Stimulated activated CD8-positive, alpha-beta memory T cell treated with anti-CD3 and anti-CD28 coated beads, Interleukin-15, amount 100 ng/mL, for 4 hours (primary cell): ENCODE measurements around the gene DHDDS.
"Not testable (repeated sequence)": the region's sequence is repeated elsewhere in the genome, so short reads cannot be mapped to it uniquely, and the experiment has no call there.

Source experiments
- DNase-seq, 2 donors: peaks; one replicate each; pipeline ENCODE4 v3.0.0-alpha.2; 2020; ENCODE audit warnings: low read depth in 2 of 2

The DHDDS gene

DNA sequence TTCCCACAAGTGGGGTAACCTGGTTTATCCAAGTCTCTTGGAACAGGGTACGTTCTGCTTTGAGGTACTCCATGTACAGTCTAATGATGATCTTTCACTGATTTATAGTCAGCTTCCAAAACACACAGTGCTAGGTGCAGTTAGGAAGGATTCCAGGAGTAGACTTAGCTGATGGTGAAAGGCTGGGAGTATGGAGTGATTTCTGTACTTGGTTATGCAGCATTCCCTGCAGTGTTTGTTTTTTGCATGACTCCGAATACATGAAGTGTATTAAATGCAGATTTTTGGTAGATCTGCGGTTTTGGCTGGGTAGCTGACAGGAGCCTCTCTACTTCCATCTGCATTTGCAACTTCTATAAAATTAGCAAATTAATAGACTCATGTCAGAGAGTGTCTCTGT lies 43.9 kb downstream of the DHDDS start:
- no peak for DNase-seq

DNA sequence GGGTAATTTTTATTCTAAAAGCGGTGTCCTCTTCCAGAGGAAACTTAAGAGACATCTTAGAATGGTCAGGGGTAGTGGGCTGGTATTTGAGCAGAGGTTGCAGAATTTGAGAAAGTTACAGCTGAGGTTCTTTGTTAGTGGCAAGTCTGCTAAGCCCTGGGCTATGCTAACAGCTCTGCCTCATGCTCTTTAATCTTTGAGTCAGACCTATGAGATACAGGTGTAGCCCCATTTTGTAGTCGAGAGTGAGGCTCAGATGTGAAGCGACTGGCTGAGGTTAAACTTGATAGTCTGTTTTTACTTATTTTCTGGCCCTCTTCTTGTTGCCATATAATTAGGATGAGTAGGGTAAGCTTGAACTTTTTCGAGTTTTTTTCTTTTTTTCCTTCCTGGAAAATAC lies 44.8 kb downstream of the DHDDS start:
- DNase-seq = no peak

DNA sequence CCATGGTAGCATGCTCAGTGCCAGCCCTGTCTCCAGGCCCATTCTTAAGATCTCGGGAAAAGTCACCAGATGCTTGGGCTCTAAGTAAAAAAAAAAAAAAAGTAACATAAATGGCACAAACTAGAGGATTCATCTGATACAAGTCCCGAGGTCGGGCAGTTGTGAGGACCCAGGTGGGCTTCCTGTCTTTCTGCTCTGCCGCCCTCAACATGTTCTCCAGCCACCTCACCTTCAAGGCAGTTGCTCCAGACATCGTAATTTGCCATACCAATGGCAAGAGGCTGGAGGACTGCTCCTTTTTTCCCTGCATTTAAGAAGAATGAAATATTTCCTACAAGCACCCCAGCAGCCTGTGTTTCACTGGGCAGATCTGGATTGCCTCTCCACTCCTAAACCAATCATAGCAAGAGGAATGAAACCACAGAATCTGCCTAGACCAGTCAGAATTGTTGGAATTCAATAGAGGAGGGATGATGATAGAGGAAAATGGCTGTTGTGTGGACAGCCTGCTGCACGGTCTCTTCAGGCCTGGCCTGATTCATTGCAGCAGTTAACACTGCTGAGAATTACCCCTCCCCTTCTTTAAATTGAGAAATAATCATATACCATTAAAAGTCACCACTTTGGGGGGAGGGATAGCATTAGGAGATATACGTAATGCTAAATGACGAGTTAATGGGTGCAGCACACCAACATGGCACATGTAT lies 45.5 kb downstream of the DHDDS start:
- no peak for DNase-seq

DNA sequence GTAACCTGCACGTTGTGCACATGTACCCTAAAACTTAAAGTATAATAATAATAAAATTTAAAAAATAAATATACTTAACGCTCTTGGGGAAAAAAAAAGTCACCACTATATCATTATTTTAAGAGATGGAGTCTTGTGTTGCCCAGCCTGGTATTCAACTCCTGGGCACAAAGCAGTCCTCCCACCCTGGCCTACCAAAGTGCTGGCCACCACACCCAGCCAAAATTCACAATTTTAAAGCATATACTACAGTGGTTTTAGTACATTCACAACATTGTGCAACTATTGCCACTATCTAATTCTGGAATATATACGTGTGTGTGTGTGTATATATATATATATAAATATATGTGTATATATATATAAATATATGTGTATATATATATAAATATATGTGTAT lies 46.0 kb downstream of the DHDDS start:
- DNase-seq = no peak

DNA sequence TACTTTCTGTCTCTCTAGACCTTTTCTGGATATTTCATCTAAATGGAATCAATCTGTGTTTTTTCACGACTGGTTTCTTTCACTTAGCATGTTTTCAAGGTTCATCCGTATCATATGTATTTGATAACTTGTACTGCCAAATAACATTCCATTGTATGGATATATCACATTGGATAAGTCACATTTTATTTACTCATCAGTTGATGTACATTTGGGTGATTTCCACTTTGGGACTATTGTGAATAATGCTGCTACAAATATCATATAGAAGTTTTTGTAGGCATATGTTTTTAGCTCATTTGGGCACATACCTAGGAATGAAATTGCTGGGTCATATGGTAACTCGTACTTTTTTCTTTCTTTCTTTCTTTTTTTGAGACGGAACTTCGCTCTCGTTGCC lies 46.9 kb downstream of the DHDDS start:
- DNase-seq = no peak

DNA sequence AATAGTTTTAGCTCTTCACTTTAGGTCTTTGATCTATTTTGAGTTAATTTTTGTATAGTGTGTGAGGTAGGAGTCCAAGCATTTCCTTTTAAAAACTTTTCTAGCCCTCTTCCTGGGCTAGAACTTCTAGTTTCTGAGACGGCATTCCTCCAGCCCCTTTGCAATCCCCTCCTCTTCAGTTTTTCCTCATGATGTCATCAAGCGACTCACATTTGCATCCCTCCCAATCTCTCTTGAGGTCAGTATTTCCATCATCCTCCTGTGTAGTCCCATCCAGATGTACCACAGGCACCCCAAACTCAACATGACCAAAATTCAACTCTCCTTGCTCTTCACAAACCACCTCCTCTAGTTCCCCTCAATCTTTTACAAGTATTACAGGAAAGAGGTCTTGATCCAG lies 50.8 kb downstream of the DHDDS start:
- no peak for DNase-seq

DNA sequence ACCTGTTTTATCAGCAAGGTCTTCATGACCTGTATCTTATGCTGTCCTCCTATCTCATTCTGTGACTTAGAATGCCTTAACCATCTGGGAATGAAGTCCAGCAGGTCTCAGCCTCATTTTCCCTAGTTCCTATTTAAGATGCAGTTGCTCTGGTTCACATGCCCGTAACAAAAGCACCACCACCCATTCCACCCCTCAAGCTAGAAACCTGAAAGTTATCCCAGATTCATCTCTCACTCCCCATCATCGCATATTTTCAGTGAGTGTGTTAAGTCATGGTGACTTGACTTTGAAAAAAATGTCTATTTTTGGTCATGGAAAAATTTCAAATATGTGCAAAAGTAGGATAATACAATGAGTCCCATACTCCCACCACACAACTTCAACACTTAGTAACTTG lies 51.9 kb downstream of the DHDDS start:
- no peak for DNase-seq

DNA sequence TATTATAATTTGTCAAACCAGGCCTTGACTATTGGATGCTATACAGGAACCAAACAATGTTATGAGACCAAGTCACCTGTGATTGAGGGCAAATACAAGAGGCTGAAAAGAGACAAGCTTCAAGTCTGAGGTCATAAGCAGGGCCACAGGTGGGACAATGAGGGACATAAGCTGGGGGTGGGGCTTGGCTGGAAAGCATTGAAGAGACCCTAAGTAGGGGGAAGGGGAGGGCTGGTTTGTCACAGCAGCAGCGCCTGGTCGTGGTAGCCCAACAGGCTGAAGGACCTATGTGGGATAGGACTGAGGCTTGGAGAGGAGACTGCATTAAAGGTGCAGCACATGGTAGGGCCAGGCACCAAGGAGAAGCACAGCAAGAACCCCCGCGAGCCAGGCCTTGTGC lies 58.0 kb downstream of the DHDDS start:
- no peak for DNase-seq

DNA sequence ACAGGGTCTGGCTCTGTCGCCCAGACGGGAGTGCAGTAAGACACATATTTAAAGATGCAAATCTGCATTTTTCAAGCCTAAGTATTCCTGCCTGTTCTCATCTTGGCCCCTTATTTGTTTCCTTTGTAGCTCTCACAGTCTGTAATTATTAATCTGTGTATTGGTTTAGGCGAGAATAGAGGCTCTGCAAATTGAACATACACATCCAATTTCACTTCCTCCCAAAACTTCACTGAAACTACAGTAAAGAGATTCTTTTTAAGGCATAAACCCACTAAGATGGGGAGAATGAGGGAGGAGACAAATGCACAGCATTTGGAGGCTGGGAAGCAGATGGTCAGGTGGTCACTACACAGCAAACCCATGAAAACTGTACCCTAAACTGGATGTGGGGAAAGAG lies 61.1 kb downstream of the DHDDS start:
- no peak for DNase-seq

DNA sequence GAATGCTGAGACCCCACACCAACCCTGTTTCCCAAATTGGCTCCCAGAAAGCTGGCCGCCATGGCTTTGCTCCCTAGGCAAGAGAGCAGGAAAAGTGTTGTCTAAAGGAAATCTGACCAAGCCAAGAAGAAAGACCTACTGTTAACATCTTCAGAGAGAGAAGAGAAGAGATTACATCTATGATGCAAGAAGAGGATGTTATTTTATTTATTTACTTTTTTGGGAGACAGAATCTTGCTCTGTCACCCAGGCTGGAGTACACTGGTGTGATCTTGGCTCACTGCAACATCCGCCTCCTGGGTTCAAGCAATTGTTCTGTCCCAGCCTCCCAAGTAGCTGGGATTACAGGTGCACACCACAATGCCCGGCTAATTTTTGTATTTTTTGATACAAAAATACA lies 61.8 kb downstream of the DHDDS start:
- DNase-seq = no peak

DNA sequence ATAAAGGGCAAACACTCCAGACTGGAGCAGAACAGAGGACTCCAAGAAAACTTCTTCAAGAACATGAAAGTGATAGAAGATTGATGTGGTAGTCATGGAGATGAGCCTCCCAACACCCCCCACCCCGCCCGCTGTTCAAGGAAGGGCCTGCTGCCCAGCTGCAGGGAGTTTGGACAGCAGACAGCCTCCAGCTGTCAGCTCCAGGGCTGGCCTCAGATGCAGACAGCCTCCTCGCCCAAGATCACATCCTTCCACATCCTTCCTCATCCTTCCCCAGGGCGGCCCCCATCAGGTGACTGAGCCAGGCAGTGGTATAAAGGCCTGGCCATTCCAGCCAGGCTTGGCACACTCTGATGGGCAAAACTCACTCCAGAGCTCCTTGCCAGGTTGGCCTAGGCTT lies 64.7 kb downstream of the DHDDS start:
- no peak for DNase-seq

DNA sequence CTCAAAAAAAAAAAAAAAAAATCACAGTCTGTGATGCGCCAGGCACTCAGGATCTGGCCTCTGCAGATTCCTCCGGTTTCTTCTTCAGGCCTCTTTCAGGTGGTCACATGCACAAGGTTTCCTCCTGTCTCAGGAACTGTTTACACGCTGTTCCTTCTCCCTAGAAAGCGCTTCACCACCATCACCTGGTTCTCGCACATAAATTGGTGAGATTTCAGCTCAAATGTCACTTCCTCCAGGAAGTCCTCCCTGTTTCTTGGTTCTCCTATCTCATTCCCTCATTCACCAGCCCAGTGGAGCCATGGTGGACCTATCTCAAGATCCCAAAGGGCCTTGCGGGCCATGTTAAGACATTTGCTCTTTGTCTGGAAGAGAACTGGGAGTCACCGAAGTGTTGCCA lies 66.8 kb downstream of the DHDDS start:
- DNase-seq = no peak

DNA sequence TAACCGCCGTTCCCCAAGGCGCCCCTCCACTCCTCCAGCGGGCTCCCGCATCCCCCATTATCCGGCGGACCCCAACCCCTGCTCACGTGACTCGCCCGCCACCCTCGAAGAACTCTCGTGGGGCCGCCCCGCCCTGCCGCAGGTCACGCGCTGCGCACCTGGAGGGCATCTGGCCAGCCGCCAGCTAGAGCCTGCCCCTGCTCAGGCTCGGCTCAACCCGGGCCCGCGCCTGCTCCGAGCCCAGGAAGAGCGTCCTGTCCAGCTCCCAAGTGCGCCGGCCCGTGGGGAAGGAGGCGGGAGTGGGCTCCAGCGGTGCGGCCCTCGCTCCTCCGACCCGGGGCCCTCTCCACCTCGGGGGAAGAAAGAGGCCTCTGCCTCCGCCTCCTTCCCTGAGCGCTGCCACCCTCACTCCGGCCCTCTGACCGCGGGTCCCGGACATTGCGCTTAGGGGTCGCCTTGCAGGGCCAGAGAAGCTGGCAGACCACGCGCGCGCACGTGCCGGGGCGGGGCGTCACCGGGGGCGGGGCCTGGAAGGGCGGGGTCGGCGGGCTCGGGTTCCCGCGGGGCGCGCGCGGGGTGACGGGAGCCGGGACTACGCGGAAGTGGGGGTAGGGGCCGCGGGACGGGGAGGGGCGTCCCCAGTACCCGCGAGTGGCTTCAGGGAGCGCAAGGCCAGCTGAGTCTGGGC lies 68.5 kb downstream of the DHDDS start:
- DNase-seq = peak; percentile 81 to 86

DNA sequence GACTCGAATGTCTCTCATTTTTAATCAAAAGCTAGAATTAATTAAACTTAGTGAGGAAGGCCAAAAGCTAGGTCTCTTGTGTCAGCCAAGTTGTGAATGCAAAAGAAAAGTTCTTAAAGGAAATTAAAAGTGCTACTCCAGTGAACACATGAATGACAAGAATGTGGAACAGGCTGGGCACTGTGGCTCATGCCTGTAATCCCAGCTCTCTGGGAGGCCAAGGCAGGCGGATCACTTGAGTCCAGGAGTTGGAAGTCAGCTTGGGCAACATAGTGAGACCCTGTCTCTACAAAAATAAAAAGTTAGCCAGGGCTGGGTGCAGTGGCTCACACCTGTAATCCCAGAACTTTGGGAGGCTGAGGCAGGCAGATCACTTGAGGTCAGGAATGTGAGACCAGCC lies 78.6 kb downstream of the DHDDS start:
- DNase-seq = not testable (repeated sequence)

DNA sequence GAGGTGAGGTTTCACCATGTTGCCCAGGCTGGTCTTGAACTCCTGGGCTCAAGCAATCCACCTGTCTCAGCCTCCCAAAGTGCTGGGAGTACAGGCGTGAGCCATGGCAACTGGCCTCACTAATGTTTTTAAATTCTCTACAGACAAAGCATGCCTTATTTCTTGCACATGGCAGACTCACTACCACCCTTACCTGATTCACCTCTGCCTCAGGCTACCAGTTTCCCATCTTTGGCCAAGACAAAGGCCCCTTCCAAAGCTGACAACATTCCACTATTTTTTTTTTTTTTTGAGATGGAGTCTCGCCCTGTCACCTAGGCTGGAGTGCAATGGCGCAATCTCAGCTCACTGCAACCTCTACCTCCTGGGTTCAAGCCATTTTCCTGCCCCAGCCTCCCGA lies 83.7 kb downstream of the DHDDS start:
- DNase-seq = not testable (repeated sequence)

DNA sequence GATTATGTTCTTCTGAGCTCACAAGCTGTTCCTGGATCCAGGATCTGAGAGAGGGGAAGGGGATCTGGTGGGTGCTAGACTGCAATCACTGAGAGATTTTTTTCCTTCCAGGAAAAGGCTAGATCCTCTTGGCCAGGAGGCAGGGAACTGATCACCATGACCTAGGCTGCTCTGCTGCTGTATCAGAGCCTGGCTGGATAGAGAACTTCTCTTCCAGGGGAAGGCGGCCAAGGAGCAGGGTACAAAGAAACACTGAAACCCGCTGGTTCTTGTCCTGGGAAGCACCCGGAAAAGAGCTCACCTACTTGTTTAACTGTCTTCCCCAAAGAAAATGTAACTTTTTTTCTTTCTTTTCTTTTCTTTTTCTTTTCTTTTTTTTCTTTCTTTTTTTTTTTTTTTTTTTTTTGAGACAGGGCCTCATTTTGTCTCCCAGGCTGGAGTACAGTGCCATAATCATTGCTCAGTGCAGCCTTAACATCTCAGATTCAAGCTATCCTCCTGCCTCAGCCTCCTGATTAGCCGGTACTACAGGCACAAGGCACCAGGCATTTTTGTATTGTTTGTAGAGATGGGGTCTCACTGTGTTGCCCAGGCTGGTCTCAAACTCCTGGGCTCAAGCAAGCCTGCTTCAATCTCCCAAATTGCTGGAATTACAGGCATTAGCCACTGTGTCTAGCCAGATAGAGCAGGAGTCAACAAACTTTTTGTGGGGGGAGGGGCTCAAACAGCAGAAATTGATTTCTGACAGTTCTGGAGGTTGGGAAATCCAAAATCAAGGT lies 85.1 kb downstream of the DHDDS start:
- DNase-seq = no peak

DNA sequence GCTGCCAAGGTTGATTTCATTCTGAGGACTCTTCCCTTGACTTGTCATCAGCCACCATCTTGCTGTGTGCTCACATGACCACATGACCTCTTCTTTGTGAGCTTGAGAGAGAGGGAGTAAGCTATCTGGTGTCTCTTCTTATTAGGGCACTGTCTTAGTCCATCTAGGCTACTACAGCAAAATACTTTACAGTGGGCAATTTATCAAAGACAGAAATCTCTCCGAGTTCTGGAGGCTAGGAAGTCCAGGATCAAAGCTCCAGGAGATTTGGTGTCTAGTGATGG lies 85.6 kb downstream of the DHDDS start:
- DNase-seq = no peak

DNA sequence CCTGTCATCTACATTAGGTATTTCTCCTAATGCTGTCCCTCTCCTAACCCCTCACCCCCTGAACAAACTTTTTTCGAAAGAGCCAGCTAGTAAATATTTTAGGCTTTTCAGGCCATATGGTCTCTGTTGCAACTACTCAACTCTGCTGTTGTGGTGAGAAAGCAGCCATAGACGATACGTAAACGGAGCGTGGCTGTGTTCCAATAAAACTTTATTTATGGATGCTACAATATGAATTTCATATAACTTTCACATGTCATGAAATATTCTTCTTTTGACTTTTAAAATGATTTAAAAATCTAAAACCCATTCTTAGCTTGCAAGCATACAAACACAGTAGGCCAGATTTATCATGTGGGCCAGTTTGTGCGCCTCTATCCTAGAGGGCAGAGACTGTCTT lies 86.2 kb downstream of the DHDDS start:
- no peak for DNase-seq

DNA sequence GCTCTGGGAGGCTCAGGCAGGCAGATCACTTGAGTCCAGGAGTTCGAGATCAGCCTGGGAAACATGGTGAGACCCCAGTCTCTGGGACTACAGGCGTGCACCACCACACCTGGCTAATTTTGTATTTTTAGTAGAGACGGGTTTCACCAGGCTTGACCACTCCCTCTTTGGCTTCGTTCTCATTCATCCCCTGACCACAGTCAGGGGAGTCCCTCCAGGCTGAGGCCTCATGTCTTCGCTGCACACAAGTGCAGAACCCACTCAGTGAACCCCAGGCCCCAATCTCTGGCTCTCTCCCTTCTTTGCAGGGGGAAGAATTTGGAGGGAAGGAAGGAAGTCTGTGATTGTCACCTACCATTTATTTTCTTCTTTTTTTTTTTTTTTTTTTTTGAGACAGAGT lies 88.2 kb downstream of the DHDDS start:
- no peak for DNase-seq
